HL-60 (cell line): ENCODE measurements around the gene PCA3.

ENCODE experiments used
- SPI1 ChIP-seq: IDR thresholded peaks from 2 replicates; pipeline ENCODE4 v1.6.1; 2012; ENCODE audit warnings: low read depth, mild to moderate bottlenecking, borderline replicate concordance
- TF ChIP-seq, protein P1 (sequence below): IDR thresholded peaks from one replicate; pipeline ENCODE4 v1.5.1; 2011; ENCODE audit warnings: low read length, control low read depth, inconsistent platforms; ENCODE audit not compliant: insufficient read depth

GRCh38 chr9:76729980-76730737 lies 34.1 kb upstream of the PCA3 start:
- TF ChIP-seq SPI1 = no peak
- TF ChIP-seq, protein P1, sequence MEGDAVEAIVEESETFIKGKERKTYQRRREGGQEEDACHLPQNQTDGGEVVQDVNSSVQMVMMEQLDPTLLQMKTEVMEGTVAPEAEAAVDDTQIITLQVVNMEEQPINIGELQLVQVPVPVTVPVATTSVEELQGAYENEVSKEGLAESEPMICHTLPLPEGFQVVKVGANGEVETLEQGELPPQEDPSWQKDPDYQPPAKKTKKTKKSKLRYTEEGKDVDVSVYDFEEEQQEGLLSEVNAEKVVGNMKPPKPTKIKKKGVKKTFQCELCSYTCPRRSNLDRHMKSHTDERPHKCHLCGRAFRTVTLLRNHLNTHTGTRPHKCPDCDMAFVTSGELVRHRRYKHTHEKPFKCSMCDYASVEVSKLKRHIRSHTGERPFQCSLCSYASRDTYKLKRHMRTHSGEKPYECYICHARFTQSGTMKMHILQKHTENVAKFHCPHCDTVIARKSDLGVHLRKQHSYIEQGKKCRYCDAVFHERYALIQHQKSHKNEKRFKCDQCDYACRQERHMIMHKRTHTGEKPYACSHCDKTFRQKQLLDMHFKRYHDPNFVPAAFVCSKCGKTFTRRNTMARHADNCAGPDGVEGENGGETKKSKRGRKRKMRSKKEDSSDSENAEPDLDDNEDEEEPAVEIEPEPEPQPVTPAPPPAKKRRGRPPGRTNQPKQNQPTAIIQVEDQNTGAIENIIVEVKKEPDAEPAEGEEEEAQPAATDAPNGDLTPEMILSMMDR = no peak
